BE2C (cell line): ENCODE measurements around the gene RBP3.

Source experiments
- DNase-seq: peaks from one replicate; pipeline ENCODE4 v3.0.0-alpha.2; 2020
- H3K27me3 ChIP-seq: fragments of 250-450 bp; sonication (Bioruptor Pico); 2 replicates; pipeline ENCODE4 v1.5.1; 2020; ENCODE audit warnings: mild to moderate bottlenecking
- H3K36me3 ChIP-seq: fragments of 250-450 bp; sonication (Bioruptor Pico); 2 replicates; pipeline ENCODE4 v1.5.1; 2020; ENCODE audit warnings: mild to moderate bottlenecking
- H3K4me1 ChIP-seq: fragments of 250-450 bp; sonication (Bioruptor Pico); 2 replicates; pipeline ENCODE4 v1.5.1; 2020
- H3K4me3 ChIP-seq: 2 replicates; pipeline ENCODE4 v1.5.1; 2011; ENCODE audit warnings: low read depth, low read length
- H3K9me3 ChIP-seq: fragments of 250-450 bp; sonication (Bioruptor Pico); 2 replicates; pipeline ENCODE4 v1.5.1; 2020
- CTCF ChIP-seq: IDR thresholded peaks from 2 replicates; pipeline ENCODE4 v1.5.1; 2012; ENCODE audit warnings: mild to moderate bottlenecking, low read depth, low read length

Gene RBP3

DNA sequence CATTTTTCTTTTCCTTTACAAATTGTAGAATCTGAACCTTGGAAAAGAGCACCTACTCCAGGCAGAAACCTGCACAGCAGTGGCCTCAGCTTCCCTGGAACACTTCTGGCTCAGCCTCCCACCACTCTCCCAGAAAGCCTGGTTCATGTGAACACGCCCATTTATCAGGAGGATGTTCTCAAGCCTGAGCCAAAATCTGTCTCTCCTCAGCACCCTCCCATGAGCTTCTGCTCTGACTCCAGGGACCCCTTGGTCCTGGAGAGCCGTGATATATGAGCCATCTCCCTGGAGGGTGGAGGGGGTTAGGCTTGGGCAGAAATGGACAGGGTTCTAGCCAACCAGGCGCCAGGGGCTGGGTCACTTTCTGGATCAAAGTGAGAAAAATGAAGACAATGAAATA, 15.8 kb upstream of the RBP3 start:
- no peaks in the 10 kb centered on the region for H3K4me1 ChIP-seq
- no peak for DNase-seq
- H3K27me3 ChIP-seq: no peaks in the 10 kb centered on the region
- TF ChIP-seq CTCF: no peak
- H3K4me3 ChIP-seq: no peak overlapping the region
- no peaks in the 10 kb centered on the region for H3K36me3 ChIP-seq
- H3K9me3 ChIP-seq: no peaks in the 10 kb centered on the region

DNA sequence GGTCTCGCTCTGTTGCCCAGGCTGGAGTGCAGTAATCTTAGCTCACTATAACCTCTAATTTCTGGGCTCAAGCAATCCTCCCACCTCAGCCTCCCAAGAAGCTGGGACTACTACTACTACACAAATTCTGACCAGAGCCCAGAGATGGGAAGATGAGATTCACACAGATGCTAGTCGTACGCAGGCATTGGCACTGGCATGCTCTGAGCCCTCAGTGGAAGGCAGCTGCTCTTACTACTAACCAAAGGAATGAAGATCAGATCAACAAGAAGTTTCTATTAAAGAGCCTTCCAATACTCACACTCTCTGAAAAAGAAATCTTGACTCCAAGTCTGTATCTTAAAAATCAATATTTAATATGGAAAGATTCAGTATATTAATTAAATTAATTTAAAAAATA, 15.2 kb upstream of the RBP3 start:
- no peak overlapping the region for H3K4me3 ChIP-seq
- no peaks in the 10 kb centered on the region for H3K9me3 ChIP-seq
- no peak for DNase-seq
- H3K4me1 ChIP-seq: no peaks in the 10 kb centered on the region
- no peaks in the 10 kb centered on the region for H3K36me3 ChIP-seq
- no peak for TF ChIP-seq CTCF
- no peaks in the 10 kb centered on the region for H3K27me3 ChIP-seq

DNA sequence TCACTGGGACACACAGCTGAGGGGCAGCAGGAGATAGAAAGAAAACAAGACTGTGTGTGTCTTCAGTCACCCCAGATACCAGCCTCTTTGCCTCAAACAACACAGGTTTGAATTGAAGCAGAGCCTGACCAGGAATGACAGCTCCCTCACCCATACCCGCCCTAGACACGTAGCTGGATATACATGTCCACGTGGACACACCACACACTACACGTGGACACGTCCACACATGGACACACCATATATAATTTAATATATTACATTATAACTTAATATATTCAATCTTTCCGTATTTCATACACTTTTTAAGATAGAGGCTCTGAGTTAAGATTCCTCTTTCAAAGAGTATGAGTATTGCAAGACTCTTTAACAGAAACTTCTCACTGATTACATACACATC, 14.6 kb upstream of the RBP3 start:
- no peaks in the 10 kb centered on the region for H3K36me3 ChIP-seq
- H3K27me3 ChIP-seq: no peaks in the 10 kb centered on the region
- no peak for TF ChIP-seq CTCF
- H3K9me3 ChIP-seq: no peaks in the 10 kb centered on the region
- H3K4me3 ChIP-seq: no peak overlapping the region
- no peaks in the 10 kb centered on the region for H3K4me1 ChIP-seq
- no peak for DNase-seq

DNA sequence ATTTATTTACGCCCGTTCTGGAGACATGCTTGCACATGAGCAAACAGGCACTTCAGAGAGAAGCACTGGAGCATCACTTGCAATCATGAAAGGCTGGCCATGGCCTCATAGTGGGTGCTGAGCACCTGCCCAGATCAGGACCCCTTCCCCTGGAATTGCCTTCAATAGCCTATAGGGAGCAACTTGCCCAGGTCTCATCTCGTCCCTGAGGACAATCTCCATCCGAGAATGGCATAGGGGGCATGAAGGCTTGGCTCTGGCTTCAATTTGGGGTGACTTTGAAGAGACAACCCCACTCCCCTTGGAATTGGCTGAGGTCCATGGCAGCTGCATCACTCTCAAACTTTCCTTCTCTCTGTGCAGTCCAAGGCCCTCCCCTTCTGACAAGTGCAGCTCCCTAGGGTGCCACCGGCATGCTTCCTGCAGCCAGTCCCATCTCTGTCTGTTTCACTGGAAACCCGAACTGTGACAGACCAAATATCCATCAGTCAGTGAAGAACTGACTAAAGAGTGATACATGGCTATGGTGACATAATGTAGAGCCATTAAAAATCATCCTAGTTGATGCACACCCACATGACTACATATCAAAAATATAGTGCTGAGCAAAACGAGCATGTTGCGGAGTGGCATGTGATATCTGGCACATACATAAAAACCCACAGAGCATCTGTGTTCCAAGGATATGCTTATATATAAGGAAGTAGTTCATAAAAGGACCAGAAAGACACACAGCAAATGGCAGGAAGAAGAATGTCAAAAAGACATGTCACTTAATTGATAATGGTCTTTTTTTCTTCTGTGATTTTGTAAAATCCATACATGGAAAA, 13.5 kb upstream of the RBP3 start:
- no peaks in the 10 kb centered on the region for H3K36me3 ChIP-seq
- DNase-seq: no peak
- H3K27me3 ChIP-seq: no peaks in the 10 kb centered on the region
- H3K4me1 ChIP-seq: no peaks in the 10 kb centered on the region
- H3K9me3 ChIP-seq: no peaks in the 10 kb centered on the region
- TF ChIP-seq CTCF: no peak
- H3K4me3 ChIP-seq: no peak overlapping the region

DNA sequence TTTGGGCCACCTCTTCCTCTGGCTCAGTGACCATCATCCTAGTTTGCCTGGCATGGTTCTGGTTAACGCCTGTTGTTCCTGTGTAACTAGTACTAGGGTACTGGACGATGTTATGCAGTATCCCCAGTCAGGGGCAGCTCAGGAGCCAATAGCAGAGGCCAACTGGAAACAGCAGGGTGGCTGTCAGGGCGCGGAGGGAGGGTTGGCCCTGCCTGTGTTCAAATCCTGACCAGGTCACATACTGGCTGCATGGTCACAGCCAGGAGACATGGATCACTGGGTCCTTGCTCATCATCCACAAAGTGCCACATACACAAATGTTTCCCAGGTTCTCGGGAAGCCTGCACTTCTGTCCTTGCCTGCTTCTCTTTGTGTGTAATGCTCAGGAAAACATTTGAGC, 12.3 kb upstream of the RBP3 start:
- Histone ChIP-seq H3K27me3 (no peaks in the 10 kb centered on the region), H3K4me3 (no peak overlapping the region)
- TF ChIP-seq CTCF: no peak

DNA sequence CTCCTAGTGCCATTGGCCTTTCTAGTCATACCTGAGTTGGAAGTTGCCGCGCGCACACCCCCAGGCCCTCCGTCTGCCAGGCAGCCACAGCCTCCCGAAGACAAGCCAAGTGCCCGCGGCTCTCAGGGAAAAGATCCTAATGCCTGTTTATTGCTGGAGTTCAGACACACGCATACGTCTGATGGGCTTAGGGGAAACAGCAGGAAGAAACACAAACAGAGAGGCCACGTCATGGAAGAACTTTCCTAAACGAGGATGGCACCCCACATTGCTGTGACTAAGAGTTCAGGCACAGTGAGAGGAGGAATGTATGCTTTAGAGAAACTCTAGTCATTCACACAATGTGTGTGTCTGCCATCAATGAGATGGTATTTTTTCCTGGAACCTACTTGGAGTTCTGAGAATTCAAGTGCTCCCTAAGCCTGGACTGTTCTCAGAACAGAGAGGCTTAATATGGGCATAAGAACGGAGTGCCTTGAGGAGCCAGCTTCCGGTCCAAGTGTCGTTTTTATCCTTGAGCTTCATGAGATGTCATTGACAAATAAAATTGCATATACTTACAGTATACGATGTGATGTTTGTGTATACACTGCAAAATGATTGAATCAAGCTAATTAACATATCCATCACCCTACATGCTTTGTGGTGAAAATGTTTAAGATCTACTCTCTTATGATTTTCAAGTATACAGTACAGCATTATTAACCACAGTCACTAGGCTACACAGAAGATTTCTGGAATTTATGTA, 11.6 kb upstream of the RBP3 start:
- Histone ChIP-seq H3K36me3 (no peaks in the 10 kb centered on the region), H3K4me1 (no peaks in the 10 kb centered on the region), H3K9me3 (no peaks in the 10 kb centered on the region), H3K4me3 (no peak overlapping the region), H3K27me3 (no peaks in the 10 kb centered on the region)
- no peak for TF ChIP-seq CTCF
- no peak for DNase-seq

More for the DNA sequence above, 12.3 kb upstream of the RBP3 start:
- Histone ChIP-seq H3K4me1 (no peaks in the 10 kb centered on the region), H3K9me3 (no peaks in the 10 kb centered on the region), H3K36me3 (no peaks in the 10 kb centered on the region)
- no peak for DNase-seq
